HG03025 (cell line): ENCODE data around the gene STAMBP.
"Not testable (repeated sequence)": the region's sequence is repeated elsewhere in the genome, so short reads cannot be mapped to it uniquely, and the experiment has no call there.

ENCODE experiments used
- ATAC-seq: cut with Tn5 transposase; IDR thresholded peaks from one replicate; pipeline ENCODE4 v1.9.1; 2021; ENCODE audit warnings: mild to moderate bottlenecking, moderate library complexity; ENCODE audit not compliant: unreplicated experiment, low FRiP score

The STAMBP gene

DNA sequence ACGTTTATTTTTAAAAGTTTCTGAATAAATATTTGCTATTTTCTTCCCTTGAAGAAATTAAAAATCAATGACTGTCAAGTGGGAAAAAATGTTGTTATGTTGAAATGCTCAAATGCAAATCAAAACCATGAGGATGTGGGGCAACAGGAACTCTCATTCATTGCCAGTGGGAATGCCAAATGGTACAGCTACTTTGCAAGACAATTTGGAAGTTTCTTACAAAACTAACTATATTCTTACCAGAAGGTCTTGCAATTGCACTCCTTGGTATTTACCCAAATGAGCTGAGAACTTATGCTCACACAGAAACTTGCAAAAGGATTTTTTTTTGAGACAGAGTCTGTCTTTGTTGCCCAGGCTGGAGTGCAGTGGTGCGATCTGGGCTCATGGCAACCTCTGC lies 56.6 kb downstream of the STAMBP start:
- ATAC-seq = no peak

DNA sequence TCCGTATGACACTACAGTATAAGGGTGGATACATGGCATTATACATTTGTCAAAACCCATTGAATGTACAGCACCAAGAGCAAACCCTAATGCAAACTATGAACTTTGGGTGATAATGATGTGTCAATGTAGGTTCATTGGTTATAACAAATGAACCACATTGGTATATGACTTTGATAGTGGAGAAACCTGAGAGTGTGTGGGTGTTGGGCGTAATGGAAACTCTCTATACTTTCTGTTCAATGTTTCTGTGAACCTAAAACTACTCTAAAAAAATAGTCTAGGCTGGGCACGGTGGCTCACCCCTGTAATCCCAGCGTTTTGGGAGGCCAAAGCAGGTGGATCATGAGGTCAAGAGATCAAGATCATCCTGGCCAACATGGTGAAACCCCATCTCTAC lies 57.6 kb downstream of the STAMBP start:
- ATAC-seq = no peak

DNA sequence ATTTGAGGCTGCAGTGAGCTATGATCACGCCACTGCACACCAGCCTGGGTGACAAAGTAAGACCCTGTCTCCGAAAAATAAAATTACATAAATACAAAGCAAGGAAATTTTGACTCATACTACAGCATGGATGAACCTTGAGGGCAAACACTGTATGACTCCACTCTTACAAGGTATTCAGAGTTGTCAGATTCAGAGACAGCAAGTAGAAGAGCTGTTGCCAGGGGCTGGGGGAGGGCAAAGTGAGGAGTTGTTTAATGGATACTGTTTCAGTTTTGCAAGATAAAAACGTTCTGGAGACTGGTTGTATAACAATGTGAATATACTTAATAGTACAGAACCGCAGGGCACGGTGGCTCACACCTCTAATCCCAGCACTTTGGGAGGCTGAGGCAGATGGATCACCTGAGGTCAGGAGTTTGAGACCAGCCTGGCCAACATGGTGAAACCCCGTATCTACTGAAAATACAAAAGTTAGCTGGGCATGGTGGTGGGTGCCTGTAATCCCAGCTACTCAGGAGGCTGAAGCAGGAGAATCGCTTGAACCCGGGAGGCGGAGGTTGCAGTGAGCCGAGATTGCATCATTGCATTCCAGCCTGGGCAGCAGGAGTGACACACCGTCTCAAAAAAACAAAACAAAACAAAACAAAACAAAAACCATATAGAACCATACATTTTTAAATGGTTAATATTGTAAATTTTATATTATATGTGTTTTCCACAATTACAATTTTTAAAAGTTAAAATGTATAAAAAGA lies 59.0 kb downstream of the STAMBP start:
- ATAC-seq = not testable (repeated sequence)

DNA sequence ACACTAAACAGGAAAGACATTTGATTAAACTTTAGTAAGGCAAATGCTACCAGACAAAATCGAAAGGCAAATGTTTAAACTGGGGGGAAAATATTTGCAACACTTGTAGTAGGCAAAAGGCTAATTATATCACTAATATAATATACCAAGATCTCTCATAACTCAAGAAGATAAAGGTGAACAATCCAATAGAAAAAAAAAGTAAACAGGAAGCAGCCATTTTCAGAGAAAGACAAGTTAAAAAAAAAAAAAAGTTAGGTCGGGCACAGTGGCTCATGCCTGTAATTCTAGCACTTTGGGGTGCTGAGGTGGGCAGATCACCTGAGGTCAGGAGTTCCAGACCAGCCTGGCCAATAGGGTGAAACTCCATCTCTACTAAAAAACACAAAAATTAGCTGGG lies 59.6 kb downstream of the STAMBP start:
- no peak for ATAC-seq

- ATAC-seq = no peak
Measured at GRCh38 chr2:73889206-73889605, 60.4 kb downstream of the STAMBP start.

DNA sequence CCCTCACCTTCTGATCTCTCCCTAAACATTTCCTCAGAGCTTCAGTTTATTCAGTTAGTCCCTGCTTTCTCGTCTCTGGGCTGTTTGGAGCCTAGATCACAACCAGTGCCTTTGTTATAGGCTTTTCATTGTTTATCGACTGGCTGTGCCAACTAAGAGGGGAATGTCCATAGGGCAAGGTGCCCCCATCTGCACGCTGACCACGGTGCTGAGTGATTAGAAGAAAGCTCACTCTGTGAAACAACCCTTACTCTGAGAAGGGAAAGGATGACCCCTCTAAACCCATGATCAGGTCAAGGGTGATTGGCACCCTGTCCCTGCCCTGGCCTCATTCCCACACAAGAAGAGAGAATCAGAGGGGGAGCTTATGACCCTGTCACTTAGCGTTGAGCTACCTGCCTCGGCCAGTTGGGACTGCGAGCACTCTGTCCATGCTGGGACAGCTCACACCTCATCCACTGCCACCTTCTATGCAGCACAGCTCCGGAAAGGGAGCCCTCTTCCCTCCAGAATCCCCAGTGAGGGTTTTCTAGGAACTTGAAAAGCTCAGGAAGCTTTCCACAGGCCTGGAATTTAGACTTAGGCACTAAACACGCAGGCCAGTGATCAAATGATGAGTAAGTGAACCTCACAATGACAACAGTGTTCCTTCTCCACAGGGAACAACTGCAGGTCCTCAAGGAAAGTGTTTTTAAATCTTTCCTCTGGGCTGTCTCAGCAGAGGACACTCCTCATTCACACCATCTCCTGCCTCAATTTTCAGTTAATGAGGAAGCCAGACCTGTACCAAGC lies 61.7 kb downstream of the STAMBP start:
- no peak for ATAC-seq

- ATAC-seq = no peak
Measured at GRCh38 chr2:73891276-73891901, 62.6 kb downstream of the STAMBP start.

DNA sequence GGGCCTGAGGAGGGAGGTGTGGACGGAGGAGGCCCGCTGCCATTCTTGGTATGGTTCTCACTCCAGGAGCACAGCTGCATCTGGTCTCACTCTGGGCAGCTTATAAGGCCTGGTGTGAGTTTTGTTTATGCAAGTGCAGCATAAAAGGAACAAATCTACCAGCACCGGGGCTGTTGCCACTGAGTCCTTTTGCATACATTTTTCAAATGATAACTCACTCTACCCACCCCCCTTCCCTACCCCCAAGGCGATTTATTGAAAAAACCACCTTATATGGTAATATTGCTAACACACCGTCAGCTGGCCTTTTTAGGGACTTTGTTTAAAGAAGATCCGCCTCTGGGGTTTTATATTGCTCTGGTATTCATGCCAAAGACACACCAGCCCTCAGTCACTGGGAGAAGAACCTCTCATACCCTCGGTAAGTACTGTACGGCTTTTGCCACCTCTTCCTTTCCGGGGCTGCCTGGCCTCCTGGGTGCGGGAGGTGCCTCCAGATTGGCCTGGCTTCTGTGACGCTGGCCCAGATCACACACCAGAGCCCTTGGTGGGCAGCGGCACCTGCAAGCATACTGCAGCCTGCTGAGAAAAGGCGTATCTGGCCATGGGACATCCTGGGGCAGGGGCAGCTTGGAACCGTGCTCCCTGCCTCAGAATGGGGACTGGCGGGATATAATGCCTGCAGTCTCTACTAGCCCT lies 64.0 kb downstream of the STAMBP start, which contains the start of gene ACTG2:
TSS of gene ACTG2 (plus strand) at position 378 of the 699 bp plus-strand sequence. CDS start 8,304 bp downstream, outside the sequence.
- ATAC-seq = no peak

GRCh38 chr2:73893764-73894474 lies 65.2 kb downstream of the STAMBP start:
- ATAC-seq = no peak

GRCh38 chr2:73894475-73894850 lies 65.7 kb downstream of the STAMBP start:
- no peak for ATAC-seq

DNA sequence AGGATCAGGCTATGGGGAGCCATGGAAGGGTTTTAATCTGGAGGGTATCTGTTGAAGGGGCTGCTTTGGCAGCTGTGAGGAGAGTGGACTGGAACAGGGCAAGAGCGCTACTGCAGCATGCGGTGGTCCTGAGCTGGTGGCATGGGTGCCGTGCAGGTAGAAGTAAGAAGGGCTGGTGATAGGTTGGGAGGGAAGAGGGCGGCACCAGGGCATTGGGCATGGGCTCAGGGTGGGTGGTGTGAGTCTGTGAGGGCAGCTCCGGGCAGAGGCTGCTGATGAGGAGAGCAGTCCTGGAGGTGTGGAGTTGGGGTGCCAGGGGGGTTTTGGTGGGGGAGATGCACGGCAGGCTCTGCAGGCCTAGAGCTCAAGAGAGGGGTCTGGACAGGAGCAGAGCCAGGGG lies 66.1 kb downstream of the STAMBP start:
- ATAC-seq = no peak

DNA sequence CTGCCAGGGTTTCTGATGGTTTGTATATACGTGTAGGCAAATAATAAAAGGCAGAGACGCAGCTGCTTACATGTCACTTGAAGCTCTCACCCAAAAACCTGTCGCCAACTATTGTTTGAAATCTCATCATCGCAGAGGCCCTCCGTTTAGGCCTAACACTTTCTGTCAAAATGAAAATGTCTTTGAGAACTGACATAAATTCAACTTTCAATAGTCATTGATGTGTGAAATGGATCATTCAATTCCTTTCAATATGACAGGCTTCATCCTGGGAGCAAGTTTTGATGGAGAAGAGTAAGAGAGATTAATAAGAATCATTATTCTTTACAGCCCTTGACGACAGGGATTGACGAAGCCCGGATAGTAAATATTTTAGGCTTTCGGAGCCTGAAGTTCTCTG lies 66.7 kb downstream of the STAMBP start:
- ATAC-seq = no peak

DNA sequence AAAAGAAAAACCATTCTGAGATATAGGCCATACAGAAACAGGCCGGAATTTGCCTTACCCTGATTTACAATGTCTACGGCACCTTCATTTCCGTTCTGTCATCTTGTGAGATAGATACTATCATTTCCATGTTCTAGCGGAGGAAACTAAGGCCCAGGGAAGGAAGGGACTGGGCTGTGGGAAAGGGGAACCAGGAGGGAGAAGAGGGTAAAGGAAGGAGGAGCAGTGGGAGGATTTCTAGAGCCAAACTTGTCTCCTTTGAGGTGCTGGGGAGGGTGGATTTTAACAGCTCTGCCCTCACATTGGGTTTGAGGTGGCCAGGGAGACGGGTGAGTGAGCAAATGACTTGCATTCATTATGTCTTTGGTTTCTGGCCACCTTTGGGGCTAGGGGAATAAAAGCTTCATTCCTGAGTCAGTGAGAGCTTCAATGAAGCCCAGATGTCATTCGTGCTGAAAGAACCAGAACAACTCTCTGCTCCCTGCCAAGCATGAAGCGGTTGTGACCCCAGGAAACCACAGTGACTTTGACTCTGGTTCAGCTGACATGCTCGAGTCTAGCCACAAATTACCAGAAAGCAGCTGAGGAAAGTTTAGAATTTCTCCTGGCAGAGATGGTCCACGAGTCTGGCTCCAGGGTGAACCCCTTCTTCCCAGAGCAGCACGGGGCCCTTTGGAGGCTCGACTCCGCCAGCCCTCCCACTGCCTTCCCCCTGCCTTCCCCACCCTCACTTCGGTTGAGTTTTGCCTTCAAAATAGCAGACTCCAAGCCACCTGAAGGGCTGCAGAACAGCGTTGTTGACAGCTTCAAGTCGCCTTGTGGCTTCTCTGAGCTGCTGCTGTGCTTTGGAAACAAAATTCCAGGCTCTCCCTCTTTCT lies 67.8 kb downstream of the STAMBP start:
- no peak for ATAC-seq

DNA sequence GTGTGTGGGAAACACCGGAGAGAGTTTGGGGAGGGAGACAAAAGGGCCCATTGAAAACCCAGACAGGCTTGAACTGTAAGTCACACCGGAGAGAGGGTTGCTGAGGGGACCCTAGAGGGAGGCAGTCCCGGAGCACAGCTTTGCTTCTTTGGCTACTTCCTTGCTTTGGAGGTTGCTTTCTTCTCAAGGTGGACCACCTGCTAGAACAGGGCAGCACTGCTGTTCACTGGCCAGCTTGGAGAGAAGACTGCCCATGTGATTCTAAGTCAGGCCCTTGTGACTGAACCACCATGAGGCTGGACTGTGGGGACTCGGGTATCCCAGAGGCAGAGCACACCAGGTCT lies 68.5 kb downstream of the STAMBP start:
- no peak for ATAC-seq

- no peak for ATAC-seq
Measured at GRCh38 chr2:73897934-73898333, 69.2 kb downstream of the STAMBP start.

DNA sequence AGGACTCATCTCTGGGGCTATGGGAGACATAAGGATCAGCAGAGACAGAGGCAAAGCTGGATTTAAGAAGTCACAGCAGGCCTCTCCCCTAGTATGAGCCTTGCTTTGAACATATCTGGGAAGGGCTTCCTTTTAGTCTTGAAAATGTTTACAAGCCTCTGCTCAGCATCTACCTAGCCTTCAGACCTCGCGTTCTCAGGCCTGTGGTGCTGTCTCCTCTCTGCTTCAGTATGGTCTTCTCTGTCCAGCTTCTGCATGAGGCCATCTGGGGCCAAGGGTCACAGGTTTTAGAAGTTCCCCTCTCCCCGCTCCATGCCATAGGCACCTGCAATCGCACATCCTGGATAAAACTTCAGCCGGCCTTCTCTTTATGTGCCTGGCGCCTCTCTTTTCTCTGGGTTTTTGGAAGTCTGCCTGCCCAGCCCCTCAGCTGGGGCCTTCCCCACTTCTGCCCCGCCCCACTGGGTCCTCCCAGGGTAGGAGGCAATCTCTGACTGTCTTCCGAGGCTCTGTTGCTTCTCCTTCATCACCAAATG lies 71.1 kb downstream of the STAMBP start:
- ATAC-seq = no peak

- ATAC-seq = no peak
Measured at GRCh38 chr2:73901143-73901542, 72.4 kb downstream of the STAMBP start.

- ATAC-seq = no peak
Measured at GRCh38 chr2:73902284-73902683, 73.5 kb downstream of the STAMBP start.

GRCh38 chr2:73903313-73903712 lies 74.6 kb downstream of the STAMBP start:
- ATAC-seq = no peak
